ENCODE measurements around the gene SWAP70.

GRCh38 chr11:9758637-9759518, 95.0 kb downstream of the SWAP70 start:
- TF ChIP-seq EHMT2 (IDR thresholded peaks at IDR 0.05; ENCODE audit: borderline replicate concordance, low read depth, low read length) (no peak), ZFX (CRISPR knock-in tag; IDR thresholded peaks at IDR 0.05; ENCODE audit: low read depth) (peak; percentile 98), ZSCAN5A (CRISPR knock-in tag; IDR thresholded peaks at IDR 0.05; ENCODE audit: borderline replicate concordance) (0 out of 2 replicates have a peak, but pooled peaks have one; percentile 44), CBFB (CRISPR knock-in tag; IDR thresholded peaks at IDR 0.05) (no peak)
